Muscle layer of duodenum (tissue), 2 donors: ENCODE measurements around the gene SDC3.

Source experiments
- H3K27ac ChIP-seq: one replicate; pipeline ENCODE4 v1.7.0; 2013; ENCODE audit warnings: mild to moderate bottlenecking, low read length
- H3K27me3 ChIP-seq: one replicate; pipeline ENCODE4 v1.7.0; 2013; ENCODE audit warnings: low read depth, mild to moderate bottlenecking, control low read depth, low read length
- H3K36me3 ChIP-seq, 2 donors: one replicate each; pipeline ENCODE4 v1.7.0; 2013; ENCODE audit warnings: low read length in 2 of 2, control low read depth in 1 of 2, mild to moderate bottlenecking in 1 of 2; ENCODE audit not compliant: insufficient read depth in 2 of 2, control insufficient read depth in 1 of 2
- H3K4me1 ChIP-seq, 2 donors: one replicate each; pipeline ENCODE4 v1.7.0; 2013; ENCODE audit warnings: low read length in 2 of 2, mild to moderate bottlenecking in 2 of 2, control low read depth in 1 of 2, moderate library complexity in 1 of 2; ENCODE audit not compliant: insufficient read depth in 2 of 2, control insufficient read depth in 1 of 2
- H3K4me3 ChIP-seq, 2 donors: one replicate each; pipeline ENCODE4 v1.7.0; 2013; ENCODE audit warnings: low read length in 2 of 2, low read depth in 1 of 2, mild to moderate bottlenecking in 1 of 2
- H3K9me3 ChIP-seq, 2 donors: one replicate each; pipeline ENCODE4 v1.7.0; 2013; ENCODE audit warnings: low read length in 2 of 2, control low read depth in 1 of 2, mild to moderate bottlenecking in 1 of 2; ENCODE audit not compliant: control insufficient read depth in 1 of 2
- donor health status: healthy.

The SDC3 gene

GRCh38 chr1:30844631-30845030 is 63.9 kb downstream of the SDC3 start:
- H3K27ac ChIP-seq: no peak overlapping the region
- no peaks in the 10 kb centered on the region for H3K9me3 ChIP-seq
- H3K4me3 ChIP-seq: no peak overlapping the region
- no peaks in the 10 kb centered on the region for H3K36me3 ChIP-seq
- no peaks in the 10 kb centered on the region for H3K27me3 ChIP-seq
- H3K4me1 ChIP-seq: peaks cover 0 to 18% of the 10 kb centered on the region in 2 donors

GRCh38 chr1:30842697-30843354 is 65.7 kb downstream of the SDC3 start:
- no peaks in the 10 kb centered on the region for H3K27me3 ChIP-seq
- no peak overlapping the region for H3K27ac ChIP-seq
- no peaks in the 10 kb centered on the region for H3K36me3 ChIP-seq
- peaks cover 0 to 18% of the 10 kb centered on the region in 2 donors for H3K4me1 ChIP-seq
- H3K9me3 ChIP-seq: no peaks in the 10 kb centered on the region
- no peak overlapping the region for H3K4me3 ChIP-seq

- Histone ChIP-seq H3K27ac (no peak overlapping the region), H3K9me3 (no peaks in the 10 kb centered on the region), H3K27me3 (no peaks in the 10 kb centered on the region)
Measured at GRCh38 chr1:30840904-30841598, 67.5 kb downstream of the SDC3 start.

GRCh38 chr1:30839827-30840359 is 68.7 kb downstream of the SDC3 start:
- Histone ChIP-seq H3K27ac (no peak overlapping the region), H3K27me3 (no peaks in the 10 kb centered on the region)

More at GRCh38 chr1:30840904-30841598, 67.5 kb downstream of the SDC3 start:
- peaks cover 0 to 11% of the 10 kb centered on the region in 2 donors for H3K4me1 ChIP-seq
- H3K36me3 ChIP-seq: no peaks in the 10 kb centered on the region
- H3K4me3 ChIP-seq: no peak overlapping the region

GRCh38 chr1:30838996-30839395 is 69.6 kb downstream of the SDC3 start:
- Histone ChIP-seq H3K9me3 (no peaks in the 10 kb centered on the region), H3K27me3 (no peaks in the 10 kb centered on the region), H3K36me3 (no peaks in the 10 kb centered on the region), H3K27ac (no peak overlapping the region), H3K4me3 (no peak overlapping the region), H3K4me1 (peaks cover 0 to 11% of the 10 kb centered on the region in 2 donors)

More at GRCh38 chr1:30839827-30840359, 68.7 kb downstream of the SDC3 start:
- Histone ChIP-seq H3K36me3 (no peaks in the 10 kb centered on the region), H3K4me1 (peaks cover 0 to 11% of the 10 kb centered on the region in 2 donors), H3K4me3 (no peak overlapping the region), H3K9me3 (no peaks in the 10 kb centered on the region)

- H3K9me3 ChIP-seq: no peaks in the 10 kb centered on the region
- no peaks in the 10 kb centered on the region for H3K36me3 ChIP-seq
- H3K27me3 ChIP-seq: no peaks in the 10 kb centered on the region
- H3K4me1 ChIP-seq: peaks cover 0 to 11% of the 10 kb centered on the region in 2 donors
- no peak overlapping the region for H3K27ac ChIP-seq
- H3K4me3 ChIP-seq: no peak overlapping the region
Measured at GRCh38 chr1:30837653-30838052, 70.9 kb downstream of the SDC3 start.

GRCh38 chr1:30834253-30834652 is 74.3 kb downstream of the SDC3 start:
- Histone ChIP-seq H3K27ac (no peak overlapping the region), H3K27me3 (no peaks in the 10 kb centered on the region), H3K4me1 (no peaks in the 10 kb centered on the region), H3K36me3 (no peaks in the 10 kb centered on the region), H3K9me3 (no peaks in the 10 kb centered on the region), H3K4me3 (no peak overlapping the region)

GRCh38 chr1:30830537-30830936 is 78.0 kb downstream of the SDC3 start:
- Histone ChIP-seq H3K27me3 (no peaks in the 10 kb centered on the region), H3K27ac (no peak overlapping the region), H3K4me3 (no peak overlapping the region), H3K4me1 (no peaks in the 10 kb centered on the region), H3K9me3 (no peaks in the 10 kb centered on the region), H3K36me3 (no peaks in the 10 kb centered on the region)

- Histone ChIP-seq H3K27ac (no peak overlapping the region), H3K27me3 (no peaks in the 10 kb centered on the region), H3K36me3 (no peaks in the 10 kb centered on the region), H3K9me3 (no peaks in the 10 kb centered on the region), H3K4me1 (peaks cover 4 to 6% of the 10 kb centered on the region in 2 donors), H3K4me3 (no peak overlapping the region)
Measured at GRCh38 chr1:30829889-30830288, 78.7 kb downstream of the SDC3 start.

GRCh38 chr1:30824736-30825429 is 83.7 kb downstream of the SDC3 start:
- Histone ChIP-seq H3K9me3 (no peaks in the 10 kb centered on the region), H3K4me3 (peak overlapping the region in 1 of 2 donors; percentile 51), H3K27me3 (no peaks in the 10 kb centered on the region), H3K4me1 (peaks cover 15 to 34% of the 10 kb centered on the region in 2 donors), H3K27ac (no peak overlapping the region), H3K36me3 (no peaks in the 10 kb centered on the region)
